Measurements from ENCODE around the gene RIMS1. TPM values are rescaled to one million over a fixed set of nuclear protein-coding genes. Genes with fewer than 3 reads are reported as not detected.
A peak's percentile ranks its signal among the peaks of the same experiment; 100 is the strongest.

The RIMS1 gene
- total RNA-seq, 6 experiments from 2014 or later, result 1.5 to 2.5 (median 2.2) TPM

- no peaks in the 10 kb centered on the region for H3K4me1 Mint-ChIP-seq (ENCODE audit: low read depth)
- no peak overlapping the region for H3K27ac Mint-ChIP-seq
- no peaks in the 10 kb centered on the region for H3K36me3 Mint-ChIP-seq (ENCODE audit: low read depth)
- no peak for DNase-seq
- peaks cover 11% of the 10 kb centered on the region; the same call in 1 of the 2 replicates for H3K27me3 Mint-ChIP-seq (ENCODE audit: insufficient read depth)
- H3K4me3 Mint-ChIP-seq, result no peak overlapping the region
- TF ChIP-seq CTCF (IDR thresholded peaks at IDR 0.05), result no peak
- H3K9me3 Mint-ChIP-seq, result no peaks in the 10 kb centered on the region
These were observed 195.5 kb downstream of the RIMS1 start for GRCh38 chr6:72081871-72082270.

GRCh38 chr6:72083976-72084375 is 197.6 kb downstream of the RIMS1 start:
- peaks cover 9% of the 10 kb centered on the region; the same call in 1 of the 2 replicates for H3K27me3 Mint-ChIP-seq (ENCODE audit: insufficient read depth)
- no peaks in the 10 kb centered on the region for H3K9me3 Mint-ChIP-seq
- H3K27ac Mint-ChIP-seq, result no peak overlapping the region
- H3K4me3 Mint-ChIP-seq, result no peak overlapping the region
- DNase-seq, result no peak
- H3K4me1 Mint-ChIP-seq (ENCODE audit: low read depth), result no peaks in the 10 kb centered on the region
- no peak for TF ChIP-seq CTCF (IDR thresholded peaks at IDR 0.05)
- no peaks in the 10 kb centered on the region for H3K36me3 Mint-ChIP-seq (ENCODE audit: low read depth)

GRCh38 chr6:72084992-72085569 is 198.7 kb downstream of the RIMS1 start:
- TF ChIP-seq CTCF (IDR thresholded peaks at IDR 0.05), result peak; percentile 86
- Mint-ChIP-seq H3K9me3 (no peaks in the 10 kb centered on the region), H3K27ac (no peak overlapping the region), H3K4me1 (ENCODE audit: low read depth) (no peaks in the 10 kb centered on the region), H3K36me3 (ENCODE audit: low read depth) (no peaks in the 10 kb centered on the region), H3K27me3 (ENCODE audit: insufficient read depth) (peaks cover 9% of the 10 kb centered on the region; the same call in 1 of the 2 replicates), H3K4me3 (no peak overlapping the region)
- no peak for DNase-seq

- no peak overlapping the region for H3K27ac Mint-ChIP-seq
- H3K27me3 Mint-ChIP-seq (ENCODE audit: insufficient read depth), result peaks cover 3% of the 10 kb centered on the region; the same call in 1 of the 2 replicates
- TF ChIP-seq CTCF (IDR thresholded peaks at IDR 0.05), result no peak
- H3K9me3 Mint-ChIP-seq, result no peaks in the 10 kb centered on the region
- H3K4me3 Mint-ChIP-seq, result no peak overlapping the region
- no peaks in the 10 kb centered on the region for H3K4me1 Mint-ChIP-seq (ENCODE audit: low read depth)
- H3K36me3 Mint-ChIP-seq (ENCODE audit: low read depth), result no peaks in the 10 kb centered on the region
- no peak for DNase-seq
These were observed 208.2 kb downstream of the RIMS1 start for GRCh38 chr6:72094506-72094905.

- Mint-ChIP-seq H3K4me3 (no peak overlapping the region), H3K9me3 (no peaks in the 10 kb centered on the region), H3K27ac (no peak overlapping the region), H3K36me3 (ENCODE audit: low read depth) (no peaks in the 10 kb centered on the region), H3K27me3 (ENCODE audit: insufficient read depth) (no peaks in the 10 kb centered on the region; the same call in 1 of the 2 replicates), H3K4me1 (ENCODE audit: low read depth) (peaks cover 9% of the 10 kb centered on the region)
- no peak for TF ChIP-seq CTCF (IDR thresholded peaks at IDR 0.05)
- DNase-seq, result no peak
These were observed 216.2 kb downstream of the RIMS1 start for GRCh38 chr6:72102561-72102960.

Measured in HFFc6 (cell line).